Islet precursor cell (in vitro differentiated cells): Measurements from ENCODE around the gene TEAD1.

Experiments
- DNase-seq: peaks from one replicate; pipeline ENCODE4 v3.0.0-alpha.2; 2018

The TEAD1 gene

GRCh38 chr11:12845163-12845562 is 170.9 kb downstream of the TEAD1 start:
- DNase-seq = no peak

- peak; percentile 86 for DNase-seq
These were observed 171.6 kb downstream of the TEAD1 start for GRCh38 chr11:12845739-12846358.

GRCh38 chr11:12846786-12847615 is 172.8 kb downstream of the TEAD1 start:
- DNase-seq = no peak

GRCh38 chr11:12848413-12848812 is 174.2 kb downstream of the TEAD1 start:
- no peak for DNase-seq

- DNase-seq = no peak
These were observed 179.1 kb downstream of the TEAD1 start for GRCh38 chr11:12853325-12853651.

- DNase-seq = no peak
These were observed 179.6 kb downstream of the TEAD1 start for GRCh38 chr11:12853652-12854296.

GRCh38 chr11:12854297-12854661 is 180.1 kb downstream of the TEAD1 start:
- no peak for DNase-seq

- no peak for DNase-seq
These were observed 180.6 kb downstream of the TEAD1 start for GRCh38 chr11:12854829-12855228.

- DNase-seq = no peak
These were observed 182.1 kb downstream of the TEAD1 start for GRCh38 chr11:12856338-12856737.

- no peak for DNase-seq
These were observed 183.4 kb downstream of the TEAD1 start for GRCh38 chr11:12857572-12857971.

GRCh38 chr11:12859872-12860657 is 185.8 kb downstream of the TEAD1 start:
- no peak for DNase-seq

- no peak for DNase-seq
These were observed 186.6 kb downstream of the TEAD1 start for GRCh38 chr11:12860827-12861226.

GRCh38 chr11:12862696-12863469 is 188.7 kb downstream of the TEAD1 start:
- DNase-seq = peak; percentile 89

- DNase-seq = no peak
These were observed 189.4 kb downstream of the TEAD1 start for GRCh38 chr11:12863605-12864121.

GRCh38 chr11:12864316-12865156 is 190.3 kb downstream of the TEAD1 start:
- peak; percentile 93 for DNase-seq

- DNase-seq = no peak
These were observed 191.8 kb downstream of the TEAD1 start for GRCh38 chr11:12865863-12866595.

- DNase-seq = no peak
These were observed 193.3 kb downstream of the TEAD1 start for GRCh38 chr11:12867531-12867930.

- no peak for DNase-seq
These were observed 194.3 kb downstream of the TEAD1 start for GRCh38 chr11:12868315-12869073.

- no peak for DNase-seq
These were observed 197.0 kb downstream of the TEAD1 start for GRCh38 chr11:12871241-12871640.

GRCh38 chr11:12871788-12872321 is 197.6 kb downstream of the TEAD1 start:
- DNase-seq = no peak
